AG08395 (cell line): ENCODE data around the gene STK24.

Source experiments
- DNase-seq: peaks from one replicate; pipeline ENCODE4 v3.0.0; 2012; ENCODE audit warnings: mixed read lengths, low spot score

Gene STK24

DNA sequence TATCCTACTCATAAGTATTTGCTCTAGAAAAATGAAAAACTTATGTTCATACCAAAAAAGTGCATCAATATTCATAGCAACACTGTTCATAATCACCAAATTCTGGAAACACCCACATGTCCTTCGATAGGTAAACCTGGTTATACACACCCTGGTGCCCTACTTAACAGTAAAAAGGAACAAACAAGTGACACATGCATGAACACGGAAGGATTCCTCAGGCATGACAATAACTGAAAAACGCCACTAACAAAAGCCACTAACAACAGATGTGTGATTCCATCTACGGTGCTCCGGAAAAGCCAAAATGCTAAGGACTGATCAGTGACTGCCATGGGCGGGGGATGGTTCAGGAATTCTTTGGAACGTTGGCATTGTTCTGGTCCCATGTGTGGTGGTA is 65.5 kb downstream of the STK24 start:
- DNase-seq: no peak

DNA sequence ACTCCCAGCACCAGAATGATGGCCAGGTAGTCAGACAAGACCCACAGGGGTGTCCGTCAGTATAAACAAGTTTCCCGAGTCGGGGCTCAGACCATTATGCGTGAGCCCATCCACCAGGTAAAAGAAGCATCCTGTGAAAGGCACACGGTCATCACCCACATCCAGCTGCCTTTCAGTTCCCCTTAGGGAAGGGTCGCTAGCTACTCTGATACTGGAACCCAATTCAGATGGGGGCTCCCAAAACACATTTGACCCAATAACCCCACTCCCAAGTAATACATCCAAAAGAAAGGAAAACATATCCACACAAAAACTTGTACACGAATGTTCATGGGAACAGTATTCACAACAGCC is 66.8 kb downstream of the STK24 start:
- DNase-seq: no peak

DNA sequence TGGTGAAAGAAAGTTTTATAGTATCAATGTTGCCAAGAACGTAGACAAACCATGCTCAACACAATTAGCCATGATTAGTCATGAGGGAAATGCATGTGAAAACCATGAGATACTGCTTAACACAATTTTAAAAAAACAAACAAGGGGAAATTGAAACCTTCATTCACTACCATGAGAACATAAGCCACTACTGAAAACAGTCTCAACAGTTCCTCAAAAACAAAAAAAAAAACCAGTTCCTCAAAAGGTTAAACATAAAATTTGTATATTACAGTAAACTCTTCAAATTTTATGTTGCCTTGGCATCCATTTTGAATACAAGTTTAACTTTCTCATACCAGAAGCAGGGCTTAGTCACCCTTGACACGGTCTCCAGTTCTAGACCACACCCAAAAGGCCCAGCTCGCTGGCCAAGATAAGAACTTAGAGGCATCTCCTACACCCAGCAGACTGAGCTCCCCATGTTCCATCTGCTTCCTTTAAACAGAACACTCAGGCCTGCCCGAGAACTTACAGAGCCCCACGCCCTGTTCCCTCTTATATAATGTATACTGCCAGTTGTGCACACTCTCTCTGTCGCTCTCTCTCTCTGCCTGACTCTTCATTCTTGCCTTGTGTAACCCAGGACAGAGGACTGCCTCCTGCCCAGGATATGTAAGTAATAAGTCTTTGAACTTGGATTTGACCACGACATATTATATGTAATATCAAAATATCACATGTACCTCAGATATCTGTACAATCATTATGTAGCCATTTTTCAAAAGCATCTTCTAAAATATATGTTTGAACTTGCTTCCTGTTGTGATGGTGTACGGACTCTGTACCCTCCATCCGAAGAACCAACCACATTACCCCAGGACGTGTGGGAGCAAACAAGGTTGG is 67.4 kb downstream of the STK24 start:
- peak; percentile 89 for DNase-seq

DNA sequence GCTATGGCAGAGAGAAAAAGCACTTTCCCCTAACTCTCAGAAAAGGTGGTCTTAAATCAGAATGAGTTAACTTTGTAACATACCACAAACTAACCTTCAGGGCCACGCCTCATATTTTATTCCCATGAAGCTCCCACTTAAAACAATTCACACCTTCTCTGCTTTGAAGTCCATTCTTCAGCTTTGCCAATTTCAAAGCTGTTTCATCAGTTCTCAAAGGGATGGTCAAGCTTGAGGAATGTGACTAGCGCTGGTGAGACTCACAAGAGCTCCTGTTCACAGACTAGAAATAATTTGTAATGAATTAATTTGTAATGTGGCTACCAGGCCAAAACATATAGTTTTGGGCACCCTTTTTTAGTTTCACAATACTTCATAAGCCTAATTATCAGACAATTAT is 68.2 kb downstream of the STK24 start:
- DNase-seq: peak; percentile 41

DNA sequence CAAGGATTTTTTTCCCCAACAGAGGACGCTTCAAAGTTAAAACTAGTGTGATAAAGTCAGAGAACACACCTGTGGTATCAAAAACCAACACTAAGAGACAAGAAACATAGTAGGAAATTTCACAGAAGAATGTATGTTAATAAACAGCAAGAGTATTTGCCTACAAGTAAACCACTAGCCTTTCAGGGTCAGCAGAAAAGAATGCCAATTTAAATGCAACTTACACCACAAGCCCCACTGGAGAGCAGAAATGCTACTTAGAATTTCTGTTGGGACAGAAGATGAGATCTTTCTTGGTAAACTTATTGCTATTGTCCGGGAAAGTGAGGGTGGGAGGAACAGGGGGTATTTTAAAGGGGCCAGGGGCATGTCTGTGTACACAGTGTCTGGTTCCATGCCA is 68.6 kb downstream of the STK24 start:
- peak; percentile 56 for DNase-seq

DNA sequence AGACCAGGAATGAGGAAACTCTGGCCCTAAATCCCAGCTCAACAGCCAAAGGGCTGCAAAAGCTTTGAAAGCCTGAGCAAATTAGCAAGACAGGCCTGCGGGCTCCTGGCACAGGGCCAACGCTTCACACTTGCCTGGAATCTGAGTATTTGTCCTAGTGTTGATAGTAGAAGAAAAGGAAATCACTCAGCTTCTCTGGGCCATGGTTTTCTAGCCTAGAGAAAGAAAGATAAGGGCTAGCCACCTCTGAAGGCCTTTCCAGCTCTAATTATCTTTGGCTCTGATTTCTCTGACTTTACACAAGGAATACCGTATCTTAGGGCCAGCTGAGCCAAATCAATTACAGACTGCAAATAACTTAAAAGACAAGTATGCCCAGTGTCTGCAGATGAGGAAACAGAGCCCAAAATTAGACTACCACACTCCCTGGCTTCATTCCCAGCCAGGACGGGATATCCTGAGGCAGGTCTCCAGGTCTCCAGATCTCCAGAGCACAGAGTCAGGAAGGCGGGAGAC is 69.6 kb downstream of the STK24 start:
- no peak for DNase-seq

DNA sequence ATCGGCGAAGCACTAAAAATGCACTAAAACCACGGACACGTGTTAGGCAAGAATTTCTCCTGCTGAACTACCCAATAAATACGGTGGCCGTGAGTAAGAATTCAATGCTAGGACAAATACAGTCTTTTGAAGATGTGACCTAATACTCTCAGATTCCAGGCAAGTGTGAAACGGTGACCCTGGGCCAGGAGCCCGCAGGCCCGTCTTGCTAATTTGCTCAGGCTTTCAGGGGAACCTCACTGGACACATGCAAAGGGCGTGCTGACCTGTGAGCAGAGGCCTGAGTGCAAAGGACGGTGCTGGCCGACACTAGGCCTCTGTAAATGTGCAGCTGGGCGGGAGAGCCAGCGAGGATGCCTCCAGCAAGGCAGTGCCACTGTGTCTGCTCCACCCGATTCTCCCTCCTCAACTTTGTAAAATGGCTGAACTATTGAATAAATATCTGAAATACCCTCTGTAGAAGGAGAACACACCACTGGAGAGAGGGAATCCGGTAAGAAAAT is 70.1 kb downstream of the STK24 start:
- DNase-seq: no peak

DNA sequence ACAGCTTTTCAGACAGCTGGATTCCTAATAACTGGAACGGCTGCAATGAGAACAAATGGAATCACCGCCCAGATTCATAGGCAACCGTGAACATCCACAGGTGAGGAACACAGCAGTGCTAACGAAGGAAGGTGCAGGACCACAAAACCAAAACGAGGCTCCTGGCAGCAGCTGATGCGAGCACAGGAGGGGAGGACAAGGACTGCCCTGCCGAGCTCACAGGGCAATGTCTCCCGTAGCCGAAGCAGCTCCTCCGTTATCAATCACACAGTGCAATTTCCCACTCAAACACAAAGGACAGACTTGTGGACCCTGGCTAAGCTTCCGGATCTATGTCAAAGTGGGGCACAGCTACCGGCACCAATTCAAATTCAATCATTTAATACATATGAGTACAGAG is 70.6 kb downstream of the STK24 start:
- DNase-seq: no peak

DNA sequence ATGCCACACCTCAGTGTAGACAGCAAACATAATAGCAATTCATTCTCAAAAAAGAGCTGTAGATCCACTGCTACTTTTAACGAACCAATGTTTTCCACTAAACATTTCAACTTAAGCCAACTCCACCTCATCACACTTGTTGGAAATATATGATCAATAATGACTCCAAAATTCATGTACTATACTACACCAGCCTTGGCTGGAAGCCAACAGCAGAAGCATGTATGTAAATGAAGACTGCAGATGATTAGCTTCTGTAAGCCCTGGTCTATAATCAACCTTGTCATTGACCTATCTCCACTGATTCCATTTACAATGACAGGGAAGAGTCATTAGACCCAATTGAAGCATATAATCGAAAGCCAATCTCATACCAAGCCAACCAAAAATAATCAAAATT is 71.7 kb downstream of the STK24 start:
- no peak for DNase-seq

DNA sequence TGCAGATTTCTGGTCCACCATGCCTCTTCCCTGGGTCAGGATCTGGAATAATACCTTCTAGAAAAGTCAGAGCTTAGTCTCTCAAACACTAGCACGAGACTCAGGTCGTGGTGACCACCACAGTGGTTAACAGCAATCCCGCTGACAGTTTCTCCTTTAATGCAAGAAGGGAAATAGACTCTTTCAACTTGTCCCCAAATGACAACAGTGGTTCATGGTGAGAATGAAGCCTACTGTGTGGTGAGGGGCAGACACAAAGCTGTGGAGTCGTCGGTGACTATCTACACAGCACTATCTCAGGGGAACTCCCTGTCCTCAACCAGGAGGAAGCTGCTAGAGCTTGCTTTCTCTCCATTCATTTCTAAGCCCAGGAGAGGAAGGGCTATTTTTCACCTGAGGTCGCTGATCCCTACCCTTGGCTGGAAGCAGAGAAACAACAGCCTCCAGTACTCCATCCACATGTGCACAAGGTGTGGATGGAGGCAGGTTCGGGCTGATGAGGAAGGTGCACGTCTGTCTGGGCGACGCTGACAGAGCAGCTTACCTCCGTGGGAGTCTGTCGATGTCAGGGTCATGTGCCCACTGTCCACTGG is 72.4 kb downstream of the STK24 start:
- DNase-seq: no peak

DNA sequence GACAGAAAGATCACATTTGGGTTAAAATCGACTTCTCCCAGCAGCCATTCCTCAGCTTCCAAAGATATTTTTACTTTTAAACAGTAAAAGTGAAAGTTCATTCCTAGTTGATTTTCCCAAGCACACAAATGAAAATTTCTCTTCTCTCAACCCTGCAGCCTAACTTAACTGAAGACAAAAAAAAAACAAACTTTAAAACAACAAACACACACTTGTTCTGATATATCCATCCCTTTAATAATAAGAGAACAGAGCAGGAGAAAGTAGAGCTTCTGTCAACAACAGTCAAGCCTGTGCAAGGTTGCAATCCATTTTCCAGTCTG is 72.9 kb downstream of the STK24 start:
- no peak for DNase-seq

DNA sequence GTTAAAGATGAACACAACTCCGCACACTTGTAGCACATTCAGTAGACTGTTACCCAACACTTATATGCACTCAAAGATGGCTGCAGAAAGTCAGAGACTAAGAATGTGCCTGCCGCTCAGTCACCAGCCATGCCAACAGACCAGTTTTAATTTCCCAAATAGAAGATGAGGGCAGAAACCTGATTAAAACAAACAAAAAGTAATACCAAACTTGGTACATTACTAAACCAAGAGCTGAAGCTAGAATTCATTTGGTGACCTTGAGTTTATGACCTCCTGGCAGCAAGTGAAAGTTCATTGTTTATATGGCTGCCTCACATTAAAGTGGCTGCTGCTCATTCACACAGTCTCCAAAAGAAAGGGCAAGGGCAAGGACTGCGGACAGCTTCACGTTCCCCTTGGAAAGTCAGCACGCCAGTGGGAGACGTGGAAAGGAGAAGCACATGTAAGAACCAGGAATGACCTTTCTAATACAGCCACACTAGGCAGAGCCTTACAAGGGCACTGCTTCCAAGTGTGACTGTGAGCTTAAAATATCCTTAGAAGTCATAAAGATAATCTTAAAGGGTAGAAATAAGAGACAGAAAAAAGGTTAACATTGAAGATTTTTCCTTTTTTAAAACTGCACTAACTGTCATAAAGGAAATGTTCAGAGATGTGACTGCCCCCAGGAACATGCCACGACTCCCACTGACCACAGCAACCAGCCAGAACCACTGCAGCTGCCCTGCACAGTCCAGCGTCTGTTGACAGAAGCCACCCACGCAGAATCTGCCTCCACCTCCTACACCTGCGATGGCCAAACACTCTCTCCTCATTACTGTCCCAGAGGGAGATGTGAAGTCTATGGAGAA is 73.5 kb downstream of the STK24 start:
- DNase-seq: no peak

DNA sequence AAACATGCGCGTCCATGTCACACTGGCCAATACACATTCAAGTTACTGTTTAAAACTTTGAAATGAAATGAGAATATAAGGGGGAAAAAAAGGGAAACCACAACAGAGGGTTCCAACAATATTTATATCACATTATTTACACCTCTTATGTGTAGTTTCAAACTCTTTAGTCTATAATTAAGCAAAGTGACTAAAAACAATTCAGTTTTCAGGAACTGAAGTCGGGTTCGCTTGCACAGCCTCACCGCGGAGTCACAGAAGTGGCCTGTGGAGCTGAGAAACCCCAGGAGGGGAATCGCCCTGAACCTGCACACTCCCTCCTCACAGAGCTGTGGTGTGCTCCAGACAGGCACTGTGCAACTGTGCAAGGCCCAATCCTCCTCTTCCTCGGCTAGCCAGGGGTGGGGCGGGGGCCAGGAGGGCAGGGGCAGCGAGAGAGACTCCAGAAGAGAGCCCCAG is 75.9 kb downstream of the STK24 start:
- no peak for DNase-seq

DNA sequence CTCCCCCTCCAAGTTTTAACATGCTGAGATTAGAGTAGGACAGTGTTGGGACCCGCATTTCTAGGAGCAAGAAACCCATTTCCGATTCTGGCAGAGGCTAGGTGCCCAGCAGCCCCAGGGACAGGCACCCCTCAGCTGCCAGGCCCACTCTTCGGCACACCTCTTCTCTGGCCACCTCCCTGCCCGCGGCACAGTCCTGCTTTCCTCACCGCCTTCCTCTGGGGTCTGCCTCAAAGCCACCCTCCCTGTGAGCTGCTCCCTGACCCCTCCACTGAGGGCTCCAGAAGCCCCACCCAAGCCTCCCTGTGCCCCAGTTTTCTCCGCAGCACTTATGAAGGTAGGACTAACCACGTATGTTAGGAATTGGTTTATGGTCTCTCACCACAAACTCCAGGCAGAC is 79.9 kb downstream of the STK24 start:
- no peak for DNase-seq

DNA sequence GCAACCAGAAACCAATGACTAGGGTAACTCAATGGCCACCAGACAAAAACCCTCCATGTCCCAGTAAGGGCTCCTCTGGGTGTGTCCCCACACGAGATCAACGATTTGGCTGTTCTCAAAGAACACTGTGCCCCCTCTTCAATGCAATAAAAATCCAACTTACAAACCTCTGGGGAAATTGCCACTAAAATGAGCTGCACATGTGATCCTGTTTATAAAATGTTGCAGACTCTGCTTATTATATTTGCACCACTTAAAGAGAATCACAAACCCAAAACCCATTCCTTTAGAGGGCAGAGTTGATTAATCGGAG is 80.5 kb downstream of the STK24 start:
- DNase-seq: no peak

DNA sequence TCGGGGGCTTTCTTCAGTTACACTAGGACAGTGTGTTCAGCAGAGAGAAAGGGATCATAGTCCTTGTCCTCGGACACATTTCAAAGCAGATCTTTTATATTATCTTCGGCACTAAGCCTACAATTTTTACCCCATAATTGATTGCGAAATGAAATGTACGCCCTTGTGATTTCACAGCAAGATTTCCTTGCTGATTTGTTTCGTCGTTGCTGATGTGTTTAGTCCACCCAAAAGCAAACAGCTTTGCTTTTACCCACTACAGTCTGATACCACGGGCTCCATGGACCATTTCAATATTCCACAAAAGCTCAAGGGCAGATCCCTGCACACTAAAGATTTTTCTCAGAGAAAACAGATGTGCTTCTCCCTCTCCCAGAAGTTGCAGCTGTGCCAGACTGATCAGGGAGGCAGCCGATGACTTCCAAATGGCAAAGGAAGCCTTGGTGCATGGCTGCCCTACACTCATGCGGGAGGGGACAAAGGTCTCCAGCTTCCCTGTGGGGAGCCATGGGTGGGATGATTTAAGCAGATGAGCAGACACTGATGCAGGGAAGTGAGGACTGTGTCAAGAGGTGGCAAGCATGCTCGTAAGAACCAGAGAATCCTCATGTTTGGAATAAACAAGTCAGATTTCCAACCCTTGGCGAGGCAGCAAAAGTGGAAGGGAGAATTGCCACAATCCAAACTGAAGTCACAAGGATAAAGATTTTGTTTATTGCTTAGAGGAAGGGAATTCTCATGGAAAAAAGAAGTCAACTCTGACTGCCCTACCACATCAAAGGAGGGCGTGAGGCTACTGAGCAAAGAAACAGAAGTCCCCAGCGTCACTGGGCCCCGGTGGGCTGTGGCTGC is 81.1 kb downstream of the STK24 start:
- DNase-seq: peak; percentile 42

DNA sequence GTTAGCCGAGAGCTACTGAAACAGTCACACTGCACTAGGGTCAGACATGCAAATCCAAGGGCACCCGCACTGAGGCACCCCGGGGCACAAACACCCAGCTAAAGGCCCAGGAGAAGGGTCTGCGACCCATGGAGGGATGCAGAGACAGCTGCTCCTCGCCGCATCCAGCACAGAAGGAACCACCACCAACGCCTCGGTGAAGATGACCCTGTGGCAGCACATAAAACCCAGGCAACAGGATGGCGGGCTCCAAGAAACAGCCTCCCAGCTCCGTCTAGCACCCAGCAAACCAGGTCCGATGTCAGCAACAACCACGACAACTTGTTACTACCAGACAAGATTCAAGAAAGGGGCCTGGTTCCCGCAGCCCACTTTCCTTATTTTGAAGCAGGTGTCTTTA is 82.1 kb downstream of the STK24 start:
- DNase-seq: no peak

DNA sequence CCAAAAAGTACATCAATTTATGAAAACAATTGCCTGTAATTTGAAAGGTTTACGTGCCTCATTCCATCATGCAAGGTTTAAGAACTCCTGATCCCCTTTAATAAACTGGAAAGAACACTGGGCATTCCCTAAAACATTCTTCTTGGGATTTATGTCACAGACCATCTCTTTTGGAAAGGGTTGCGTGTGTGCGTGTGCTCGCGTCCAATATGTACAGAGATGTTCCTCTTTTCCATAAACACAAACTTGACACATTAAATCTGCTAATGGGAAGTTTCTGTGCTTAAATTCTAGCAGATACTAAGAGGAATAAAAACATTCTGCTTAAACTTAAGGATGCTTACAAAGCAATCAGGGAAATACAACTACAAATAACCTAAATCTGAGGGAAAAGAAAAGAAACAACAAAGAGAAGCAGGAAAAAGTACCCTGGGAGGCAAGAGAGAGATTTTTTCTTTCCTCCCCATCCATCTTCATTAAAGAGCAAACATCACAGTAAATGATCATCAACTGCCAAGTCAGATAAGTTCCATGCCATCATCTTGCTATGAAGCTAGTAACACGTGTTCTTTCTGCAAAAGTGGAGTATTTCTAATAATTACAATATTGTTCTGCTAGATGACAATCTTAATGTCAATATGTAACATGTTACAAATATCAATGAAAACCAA is 83.7 kb downstream of the STK24 start:
- DNase-seq: no peak

DNA sequence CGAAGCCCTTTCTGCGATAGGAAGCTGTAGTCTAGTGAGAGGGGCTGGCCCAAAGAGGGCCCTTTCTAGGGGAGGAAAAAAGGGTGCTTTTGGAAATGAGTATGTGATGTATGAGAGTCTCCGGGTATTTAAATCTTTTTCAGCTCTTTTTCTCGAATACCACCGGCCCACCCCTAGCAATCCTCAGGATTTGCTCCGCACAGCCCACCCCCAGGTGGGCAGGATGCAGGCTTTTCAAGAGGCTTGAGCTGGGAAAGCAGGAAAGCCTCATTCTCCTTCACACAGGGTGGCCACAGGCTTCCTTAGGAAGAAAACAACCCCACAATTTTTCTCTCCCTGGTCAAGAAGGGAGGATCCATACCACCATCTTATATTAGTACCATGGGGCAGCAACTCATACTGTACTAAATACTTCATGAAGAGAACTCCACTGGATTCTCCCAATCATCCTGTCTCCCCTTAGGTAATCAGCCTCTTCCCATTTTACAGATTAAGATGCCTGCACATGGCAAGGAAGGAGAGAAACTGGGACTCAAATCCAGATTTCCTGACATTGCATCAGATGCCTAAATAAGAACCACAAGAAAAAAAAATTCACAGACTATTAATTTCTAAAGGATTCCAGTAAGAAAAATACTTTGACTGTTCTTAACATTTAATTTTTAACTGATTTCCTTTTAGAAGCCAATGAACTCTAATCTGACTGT is 84.4 kb downstream of the STK24 start:
- DNase-seq: no peak

DNA sequence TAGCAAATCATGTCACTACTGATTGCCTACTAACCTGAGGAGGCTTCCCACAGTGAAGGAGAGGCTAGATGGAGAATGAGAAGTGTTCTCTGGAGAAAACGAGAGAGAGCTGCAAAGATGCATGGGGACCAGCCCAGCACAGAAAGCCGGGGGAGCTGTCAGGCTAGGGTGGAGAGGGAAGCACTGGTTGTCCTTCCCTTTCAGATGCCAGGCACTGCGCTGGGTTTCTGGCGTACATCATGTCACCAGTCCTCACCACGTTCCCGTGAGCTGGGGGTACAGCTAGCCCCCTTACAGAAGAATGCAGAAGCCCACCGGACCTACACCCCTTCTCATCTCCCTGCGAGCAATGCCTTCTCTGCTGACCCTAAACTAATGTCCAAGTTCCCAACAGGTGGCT is 86.0 kb downstream of the STK24 start:
- no peak for DNase-seq
